GM19455 (cell line): ENCODE results near the gene RPP21.
A peak's percentile ranks its signal among the peaks of the same experiment; 100 is the strongest.

ENCODE experiments used
- ATAC-seq: cut with Tn5 transposase; IDR thresholded peaks from one replicate; pipeline ENCODE4 v1.9.1; 2021; ENCODE audit not compliant: unreplicated experiment

RPP21 gene

DNA sequence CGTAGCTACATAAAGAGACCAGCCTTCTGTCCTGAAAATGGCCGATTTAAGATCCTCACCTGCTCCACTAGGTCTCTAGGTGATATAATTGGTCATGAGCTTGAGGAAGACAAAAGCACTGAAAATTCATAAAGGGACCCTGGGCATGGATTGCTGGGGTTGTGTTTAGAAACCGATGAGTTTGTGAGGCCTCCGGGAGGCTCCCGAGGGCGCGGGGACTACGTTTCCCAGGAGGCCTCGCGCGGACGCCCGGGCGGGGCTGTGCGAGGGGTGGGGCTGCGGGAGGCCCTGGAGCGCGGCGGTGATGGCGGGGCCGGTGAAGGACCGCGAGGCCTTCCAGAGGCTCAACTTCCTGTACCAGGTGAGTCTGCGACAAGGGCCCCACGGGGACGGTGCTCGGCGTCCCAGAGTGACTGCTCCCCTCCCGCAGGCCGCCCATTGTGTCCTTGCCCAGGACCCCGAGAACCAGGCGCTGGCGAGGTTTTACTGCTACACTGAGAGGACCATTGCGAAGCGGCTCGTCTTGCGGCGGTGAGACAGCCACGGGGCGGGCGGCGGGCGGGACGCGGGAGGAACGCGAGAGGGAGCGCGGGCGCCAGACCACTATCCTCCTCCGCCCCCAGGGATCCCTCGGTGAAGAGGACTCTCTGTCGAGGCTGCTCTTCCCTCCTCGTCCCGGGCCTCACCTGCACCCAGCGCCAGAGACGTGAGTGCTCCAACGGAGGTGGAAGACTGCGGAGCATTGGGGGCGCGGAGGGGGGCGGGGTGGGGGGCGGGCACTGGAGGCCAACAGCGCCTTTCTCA is at the start of gene RPP21:
Gene RPP21, plus strand, starts transcription at position 289 of the 804 bp plus-strand sequence. Its CDS starts 16 bp downstream, at position 305.
- ATAC-seq = peak; percentile 96

DNA sequence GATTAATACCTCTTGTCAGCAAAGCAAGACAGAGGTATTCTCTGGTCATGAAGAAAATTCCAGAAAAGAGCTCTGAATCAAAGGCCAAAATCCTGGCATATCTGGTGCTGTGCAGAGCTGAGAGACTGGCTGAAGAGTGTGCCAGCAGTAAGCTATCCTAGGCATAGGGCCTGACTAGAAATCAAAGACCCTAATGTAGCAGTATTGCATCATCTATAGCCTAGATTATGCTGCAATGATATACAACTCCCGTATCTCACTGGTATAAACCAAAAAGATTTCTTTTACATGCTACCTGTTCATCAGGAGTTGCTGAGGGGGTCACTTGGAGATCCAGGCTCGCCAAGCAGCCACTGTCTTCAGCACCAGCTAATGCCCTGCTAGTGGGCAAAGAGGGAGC is 49.1 kb upstream of the RPP21 start:
- ATAC-seq = no peak

DNA sequence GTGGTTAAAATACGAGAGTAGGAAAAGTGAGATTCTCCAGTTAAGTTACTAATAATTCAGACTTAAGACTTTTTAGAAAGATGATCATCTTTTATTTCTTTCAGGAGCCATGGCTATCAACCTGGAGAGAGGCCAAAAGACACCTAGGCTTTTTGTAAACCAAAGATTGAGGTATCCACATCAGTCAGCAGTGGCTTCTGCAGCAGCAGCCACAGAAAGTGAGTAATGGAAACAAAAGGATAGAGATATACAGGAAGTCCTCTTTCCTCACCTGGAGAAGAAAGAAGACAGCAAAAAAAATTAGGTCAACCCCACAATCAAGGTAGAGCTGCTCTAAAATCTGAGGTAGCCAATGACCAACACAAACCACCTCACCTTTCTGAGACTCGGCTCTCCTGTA is 41.0 kb upstream of the RPP21 start:
- ATAC-seq = no peak

DNA sequence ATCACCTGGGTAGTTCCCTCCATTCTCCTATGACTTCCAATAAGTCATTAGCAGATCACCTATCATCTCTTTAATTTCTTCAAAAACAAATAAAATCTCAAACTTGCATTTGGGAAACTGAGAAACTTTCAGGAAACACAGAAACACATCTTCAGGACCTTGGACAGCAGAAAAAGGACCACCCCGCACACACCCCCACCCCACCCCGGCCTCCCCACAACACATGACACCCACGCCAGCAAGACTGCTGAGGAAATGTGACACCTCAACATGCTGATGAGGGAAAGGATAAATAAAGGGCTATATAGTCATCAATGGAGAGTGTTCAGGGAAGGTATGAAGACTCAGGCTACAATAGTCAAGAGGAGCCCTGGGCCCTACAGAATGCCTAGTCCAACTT is 33.9 kb upstream of the RPP21 start:
- ATAC-seq = no peak

DNA sequence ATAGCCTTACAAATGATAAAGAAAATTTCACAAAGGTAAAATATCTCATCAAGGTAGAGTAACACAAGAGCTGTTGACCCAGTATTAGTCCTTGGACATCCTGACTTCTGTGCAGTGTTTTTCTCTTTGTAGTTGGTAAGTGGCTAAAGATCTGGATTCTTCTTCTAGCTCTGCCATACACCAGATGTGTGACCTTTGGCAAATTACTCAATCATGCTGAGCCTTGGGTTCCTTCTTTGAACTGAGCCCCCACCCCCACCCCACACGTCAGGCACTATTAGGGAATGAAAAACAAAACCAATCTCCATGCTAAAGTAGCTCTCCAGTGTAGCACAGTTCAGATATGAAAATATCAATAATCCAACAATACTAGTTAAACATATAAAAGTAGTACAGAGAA is 33.3 kb upstream of the RPP21 start:
- no peak for ATAC-seq

DNA sequence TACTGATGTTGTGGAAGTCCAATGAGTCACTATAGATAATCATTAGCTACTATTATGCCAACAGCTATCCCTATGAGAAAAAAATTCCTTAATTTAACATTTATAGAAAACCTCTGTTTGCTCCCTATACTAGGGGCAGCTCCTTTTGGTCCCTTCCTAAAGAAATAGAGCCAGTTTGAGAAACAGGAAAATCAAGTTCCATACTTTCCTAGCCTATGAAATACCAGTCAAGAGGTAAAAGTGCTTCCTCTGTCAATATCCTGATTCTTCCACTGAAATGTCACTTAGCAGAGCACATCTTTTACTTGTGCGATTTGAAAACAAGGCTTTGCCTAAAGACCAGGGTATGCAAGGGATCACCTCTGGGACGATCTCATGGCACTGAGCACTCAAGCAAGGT is 32.7 kb upstream of the RPP21 start:
- no peak for ATAC-seq

DNA sequence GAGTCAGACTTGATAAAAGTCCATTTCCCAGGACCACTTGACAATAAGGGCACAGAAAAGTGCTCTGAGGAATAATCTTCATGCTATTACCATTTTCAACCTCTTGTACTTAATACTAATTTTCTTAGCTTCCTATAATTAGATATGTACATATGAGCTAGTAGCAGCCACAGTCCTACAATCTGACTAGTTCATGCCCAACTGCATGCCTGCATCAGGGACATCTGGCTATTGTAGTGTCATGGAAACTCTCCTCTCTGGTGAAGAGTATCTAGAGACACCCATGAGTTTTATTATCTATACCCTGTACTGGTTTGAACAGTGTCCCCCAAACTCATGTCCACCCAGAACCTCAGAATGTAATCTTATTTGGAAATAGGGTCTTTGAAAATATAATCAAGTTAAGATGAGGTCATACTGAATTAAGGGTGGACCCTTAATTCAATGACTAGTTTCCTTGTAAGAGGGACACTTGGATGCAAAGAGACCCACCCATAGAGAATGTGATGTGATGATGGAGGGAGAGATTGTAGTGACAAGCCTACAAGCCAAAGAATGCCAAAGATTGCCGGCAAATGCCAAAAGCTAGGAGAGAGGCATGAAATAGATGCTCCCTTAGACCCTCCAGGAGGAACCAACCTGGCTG is 32.2 kb upstream of the RPP21 start:
- ATAC-seq = no peak

DNA sequence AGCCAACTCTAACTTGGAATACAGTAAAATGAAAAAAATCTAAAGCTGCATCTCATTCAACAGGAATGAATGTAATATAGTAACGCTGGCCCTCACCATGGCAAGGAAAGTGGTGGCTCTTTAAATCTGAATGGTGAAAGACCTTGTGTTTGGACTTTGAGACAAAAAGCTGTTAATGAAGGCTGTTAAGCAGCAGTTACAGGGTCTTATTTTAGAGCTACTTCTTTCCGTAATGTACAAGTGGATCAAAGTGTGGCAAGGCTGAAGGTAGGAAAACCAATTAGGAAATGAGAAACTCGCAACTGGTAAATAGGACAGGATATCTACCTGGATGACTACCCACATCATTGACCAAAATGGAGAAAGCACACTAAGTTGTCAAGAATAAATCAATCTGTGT is 29.8 kb upstream of the RPP21 start:
- ATAC-seq = no peak

DNA sequence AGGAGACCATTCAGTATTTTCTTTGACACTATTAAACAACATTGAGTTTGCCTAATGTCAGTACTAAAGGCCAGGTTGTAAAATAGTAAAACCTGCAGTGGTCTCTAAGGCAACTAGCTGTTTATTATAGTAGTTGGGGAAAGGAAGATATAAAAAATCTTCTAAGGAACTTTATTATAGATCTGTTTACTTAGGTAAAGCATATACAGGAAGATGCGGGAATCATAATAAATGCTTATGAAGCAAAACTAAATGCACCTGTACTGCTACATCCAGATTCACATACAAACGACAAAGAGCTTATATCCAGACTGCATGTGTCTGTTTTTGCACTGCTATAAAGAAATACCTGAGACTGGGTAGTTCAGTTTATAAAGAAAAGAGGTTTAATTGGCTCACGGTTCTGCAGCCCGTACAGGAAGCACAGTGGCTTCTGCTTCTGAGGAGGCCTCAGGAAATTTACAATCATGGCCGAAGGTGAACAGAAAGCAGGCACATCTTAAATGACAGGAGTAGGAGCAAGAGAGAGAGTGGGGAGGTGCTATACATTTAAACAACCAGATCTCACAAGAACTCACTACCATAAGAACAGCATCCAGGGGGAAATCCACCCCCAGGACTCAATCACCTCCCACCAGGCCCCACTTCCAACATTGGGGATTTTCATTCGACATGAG is 26.9 kb upstream of the RPP21 start:
- no peak for ATAC-seq

DNA sequence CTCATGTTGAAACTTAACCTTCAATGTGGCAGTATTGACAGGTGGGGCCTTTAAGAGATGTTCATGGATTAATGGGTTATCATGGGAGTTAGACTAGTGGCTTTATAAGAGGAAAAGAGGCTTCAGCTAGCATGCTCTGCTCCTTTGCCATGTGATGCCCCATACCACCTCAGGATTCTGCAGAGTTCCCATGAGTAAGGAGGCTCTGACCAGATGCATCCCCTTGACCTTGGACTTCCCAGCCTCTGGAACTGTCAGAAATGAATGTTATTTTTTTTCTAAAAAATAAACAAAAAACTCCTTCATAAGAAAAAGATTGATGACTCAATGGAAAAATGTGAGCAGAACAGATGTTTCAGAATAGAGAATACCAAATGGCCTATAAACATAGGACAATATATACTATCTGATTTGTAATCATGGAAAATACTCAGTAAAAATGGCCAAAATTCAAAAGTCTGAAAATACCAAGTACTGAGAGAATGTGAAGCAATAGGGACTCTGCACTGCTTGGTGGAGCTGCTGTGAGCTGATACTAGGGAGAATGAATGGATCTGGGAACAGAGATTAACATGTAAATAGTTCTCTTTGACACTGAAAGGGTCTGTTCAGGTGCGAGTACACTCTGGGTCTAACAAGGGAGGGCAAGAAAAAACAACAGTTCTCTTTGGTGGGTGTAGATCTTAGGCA is 25.7 kb upstream of the RPP21 start:
- ATAC-seq = no peak

DNA sequence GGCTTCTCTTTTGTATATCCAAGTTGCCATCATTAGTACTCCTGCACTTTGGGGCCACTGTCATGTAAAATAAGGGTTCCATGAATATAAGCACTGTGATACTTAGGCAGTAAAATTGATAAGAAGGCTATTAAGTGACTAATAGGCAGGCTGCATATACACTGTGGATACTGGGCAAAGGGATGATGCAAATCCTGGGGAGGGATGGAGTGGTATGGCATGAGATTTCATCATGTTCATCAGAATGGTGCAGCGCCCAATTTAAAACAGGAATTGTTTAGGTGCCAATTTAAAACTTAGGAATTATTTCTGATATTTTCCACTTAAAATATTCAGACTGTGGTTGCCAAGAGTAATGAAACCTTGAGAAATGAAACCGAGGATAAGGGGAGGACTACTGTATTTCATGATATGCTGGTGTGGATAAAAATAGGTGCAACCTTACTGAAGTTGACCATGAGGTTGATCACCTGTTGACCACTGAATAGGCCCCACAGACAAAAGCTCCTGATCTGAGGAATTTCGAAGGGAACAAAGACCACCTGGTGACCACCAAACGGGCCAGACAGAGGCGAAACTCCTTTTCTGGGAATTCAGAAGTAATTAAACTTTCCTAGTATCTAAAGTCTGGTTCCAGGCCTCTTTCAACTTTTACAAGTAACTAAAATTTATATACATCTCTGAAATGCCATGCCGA is 23.1 kb upstream of the RPP21 start:
- ATAC-seq = no peak

DNA sequence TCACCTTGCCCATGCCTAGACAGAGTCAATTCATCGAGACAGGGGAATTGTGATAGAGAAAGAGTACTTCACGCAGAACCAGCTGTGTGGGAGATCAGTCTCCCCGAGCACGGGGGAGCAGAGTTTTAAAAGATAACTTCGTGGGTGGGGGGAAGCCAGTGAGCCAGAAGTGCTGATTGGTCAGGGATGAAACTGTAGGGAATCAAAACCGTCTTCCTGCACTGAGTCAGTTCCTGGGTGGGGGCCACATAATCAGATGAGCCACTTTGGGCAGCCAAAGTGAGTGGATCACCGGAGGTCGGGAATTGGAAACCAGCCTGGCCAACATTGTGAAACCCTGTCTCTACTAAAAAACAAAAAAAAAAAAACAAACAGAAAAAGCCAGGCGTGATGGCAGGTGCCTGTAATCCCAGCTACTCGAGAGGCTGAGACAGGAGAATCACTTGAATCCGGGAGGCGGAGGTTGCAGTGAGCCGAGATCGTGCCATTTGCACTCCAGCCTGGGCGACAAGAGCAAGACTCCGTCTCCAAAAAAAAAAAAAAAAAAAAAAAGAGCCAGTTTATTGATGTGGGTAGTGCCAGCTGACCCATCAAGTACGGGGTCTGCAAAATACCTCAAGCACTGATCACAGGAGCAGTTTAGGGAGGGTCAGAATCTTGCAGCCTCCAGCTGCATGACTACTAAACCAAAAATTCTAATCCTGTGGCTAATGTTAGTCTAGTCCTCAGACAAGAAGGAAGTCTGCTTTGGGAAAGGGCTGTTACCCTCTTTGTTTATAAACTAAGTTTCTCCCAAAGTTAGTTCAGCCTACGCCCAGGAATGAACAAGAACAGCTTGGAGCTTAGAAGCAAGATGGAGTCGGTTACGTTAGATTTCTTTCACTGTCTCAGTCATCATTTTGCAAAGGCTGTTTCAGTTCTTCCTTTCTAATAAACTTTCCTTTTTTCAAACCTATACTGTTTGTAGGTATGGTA is 22.1 kb upstream of the RPP21 start:
- no peak for ATAC-seq

DNA sequence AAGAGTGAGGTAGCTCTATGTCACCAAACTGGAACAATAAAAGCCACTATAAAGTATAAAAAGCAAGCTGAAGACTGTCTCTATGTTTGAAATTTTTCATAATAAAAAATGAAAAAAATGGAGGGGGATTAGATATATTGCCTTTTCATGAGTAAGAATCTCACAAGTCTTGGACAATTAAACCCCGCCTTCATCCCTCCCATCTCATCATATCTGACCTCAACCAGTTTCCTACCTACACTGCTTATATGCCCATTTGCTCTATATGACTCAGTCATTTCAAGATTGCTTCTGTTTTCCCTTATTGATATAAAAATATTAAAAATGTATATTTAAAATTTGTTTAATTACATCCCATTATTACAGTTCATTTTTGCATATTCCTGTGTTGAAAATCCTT is 21.1 kb upstream of the RPP21 start:
- no peak for ATAC-seq

DNA sequence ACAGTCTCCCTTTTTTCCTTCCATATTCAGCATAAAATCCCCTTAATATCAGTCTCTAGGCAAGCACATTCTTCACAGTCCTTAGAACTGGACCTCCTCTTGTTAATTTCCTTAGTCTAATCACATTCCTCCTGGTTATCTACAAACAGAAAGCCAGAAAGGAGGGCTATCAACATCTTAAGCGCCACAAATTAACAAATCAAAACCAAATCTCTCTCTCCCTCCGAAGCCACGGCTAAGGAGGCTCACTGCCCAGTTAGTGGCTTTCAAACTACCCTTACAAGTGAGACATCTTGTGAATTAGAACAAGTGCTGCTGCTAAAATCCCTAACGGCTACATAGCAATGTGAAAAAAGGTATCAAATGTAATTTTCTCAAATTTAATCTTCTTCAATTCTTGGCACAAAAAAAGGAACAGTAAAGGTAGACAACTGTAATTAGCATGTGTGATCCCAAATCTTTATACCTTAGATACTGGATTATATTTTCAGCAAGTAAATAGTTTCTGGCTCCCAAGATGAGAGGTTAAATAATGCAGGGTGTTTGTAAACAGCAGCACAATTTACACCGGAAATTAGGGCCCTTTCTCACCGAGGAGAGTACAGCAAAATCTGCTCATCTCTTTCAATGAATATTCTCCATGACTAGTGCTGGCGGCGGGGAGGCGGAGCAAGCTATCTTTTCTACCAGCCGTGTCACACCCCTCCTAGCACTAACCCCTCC is 19.6 kb upstream of the RPP21 start:
- no peak for ATAC-seq

DNA sequence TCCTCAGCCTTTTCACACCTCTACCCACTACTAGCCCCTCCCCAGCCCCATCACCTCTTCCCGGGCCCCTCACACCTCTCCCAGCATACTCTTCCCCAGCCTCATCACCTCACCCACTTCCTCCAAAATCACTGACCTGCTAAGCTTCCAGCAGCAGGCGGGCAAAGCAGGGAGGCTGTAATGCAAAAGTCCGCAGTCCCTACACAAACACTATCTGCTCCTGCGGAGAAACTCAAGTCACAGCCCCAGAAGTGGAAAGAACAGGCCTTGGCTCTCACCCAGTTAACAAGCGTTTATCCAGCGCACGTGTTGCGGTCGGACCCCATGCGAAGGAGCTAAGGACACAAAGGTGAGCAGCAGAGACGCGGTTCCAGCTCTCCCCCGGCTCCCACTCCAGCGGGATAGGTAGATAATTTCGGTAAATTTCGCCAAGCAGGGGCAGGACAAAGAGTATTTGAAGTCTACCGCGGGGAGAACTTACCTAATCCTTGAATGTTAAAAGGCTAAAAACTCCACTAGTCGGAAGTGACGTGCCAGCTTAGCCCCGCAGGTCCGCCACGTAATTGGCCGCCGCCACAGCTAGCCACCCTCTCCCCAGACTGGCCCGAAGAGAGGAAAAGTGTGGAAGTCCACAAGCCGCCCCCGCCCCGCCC is 19.0 kb upstream of the RPP21 start:
- ATAC-seq = peak; percentile 58

DNA sequence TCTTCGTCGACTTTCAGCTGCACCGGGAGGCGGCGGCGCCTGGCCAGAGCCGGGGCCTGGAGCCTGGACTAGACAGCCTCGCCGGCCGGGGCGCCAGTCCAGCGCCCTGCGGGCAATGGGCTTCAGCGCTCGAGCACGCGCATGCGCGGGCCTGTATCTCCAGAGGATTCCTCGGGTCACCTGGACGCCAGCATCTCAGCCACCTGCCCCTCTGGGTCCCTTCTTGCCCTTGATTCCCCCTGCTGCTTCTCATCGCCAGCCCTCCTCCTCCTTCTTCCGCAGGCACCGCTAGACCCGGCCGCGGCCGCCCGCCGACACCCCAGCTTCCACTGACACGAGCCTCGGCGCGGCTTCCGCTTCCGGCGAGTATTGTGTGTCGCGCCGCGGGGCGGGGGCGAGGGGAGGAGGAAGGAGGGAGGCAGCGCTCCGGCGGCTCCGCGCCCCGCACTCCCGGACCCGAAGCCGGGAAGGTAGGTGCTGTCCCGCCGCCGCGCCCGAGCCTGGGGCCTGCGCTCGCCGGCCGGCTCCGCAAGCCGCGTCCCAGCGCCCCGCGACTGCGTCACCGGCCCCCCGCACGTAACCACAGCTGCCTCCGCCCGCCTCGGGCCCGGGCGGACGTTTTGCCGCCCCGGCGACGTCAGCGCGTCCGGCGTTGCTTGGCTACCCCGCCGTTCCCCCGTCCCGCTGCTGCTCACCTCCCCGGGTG is 18.3 kb upstream of the RPP21 start, which contains the start of gene TRIM39:
Gene TRIM39, plus strand, starts transcription at position 402 of the 706 bp plus-strand sequence. CDS start 2,391 bp downstream, outside the sequence.
- ATAC-seq = peak; percentile 81

DNA sequence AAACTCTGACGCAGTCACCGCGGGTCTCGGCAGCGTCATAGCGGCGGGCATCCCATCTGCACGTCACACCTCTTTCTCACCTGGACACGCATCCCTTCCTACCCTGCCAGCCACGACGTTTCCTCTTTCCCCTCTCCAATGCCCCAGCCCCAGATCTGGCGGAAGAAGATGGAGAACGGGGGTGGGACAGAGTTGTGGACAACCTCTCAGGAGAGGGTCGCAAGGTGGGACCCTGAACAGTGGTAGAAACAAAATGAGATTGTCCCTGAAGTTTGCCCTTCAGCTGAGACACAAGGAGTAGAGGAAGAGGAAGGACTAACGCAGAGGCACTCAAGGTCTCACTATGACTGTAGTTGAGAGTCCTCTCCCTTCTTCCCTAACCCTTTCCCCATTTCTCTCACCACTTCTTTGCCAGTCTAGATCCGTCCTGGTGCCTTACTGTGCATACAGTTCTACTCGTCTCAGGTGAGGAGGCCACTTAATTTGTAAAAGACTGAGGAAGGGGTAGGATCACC is 17.7 kb upstream of the RPP21 start:
- ATAC-seq = peak; percentile 7

DNA sequence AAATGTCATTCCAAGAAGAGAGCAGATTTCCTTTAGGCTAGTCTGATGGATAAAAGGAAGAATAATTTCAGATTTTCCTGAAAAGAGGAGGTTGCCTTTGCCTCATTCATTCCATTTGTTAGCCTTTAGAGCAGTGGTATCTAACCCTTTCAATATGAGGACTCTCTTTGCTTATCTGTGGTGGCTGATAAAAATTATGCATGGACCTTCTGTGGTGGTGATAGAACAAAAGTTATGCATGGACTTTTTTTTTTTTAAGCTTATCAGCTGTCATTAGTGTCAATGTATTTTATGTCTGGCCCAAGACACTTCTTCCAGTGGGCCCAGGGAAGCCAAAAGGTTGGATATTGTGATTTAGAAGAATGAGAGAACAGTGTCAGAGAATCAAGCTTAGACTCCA is 16.6 kb upstream of the RPP21 start:
- ATAC-seq = no peak
